Karpas-422 (cell line): ENCODE data around the gene B2M. TPM values are rescaled to one million over a fixed set of nuclear protein-coding genes. Genes with fewer than 3 reads are reported as not detected.
"Not testable (repeated sequence)": the region's sequence is repeated elsewhere in the genome, so short reads cannot be mapped to it uniquely, and the experiment has no call there.

Experiments
- DNase-seq: peaks from one replicate; pipeline ENCODE4 v3.0.0-alpha.2; 2015
- H2AFZ ChIP-seq: fragments of 200-600 bp; sonication (generic); 2 replicates; pipeline ENCODE4 v1.6.1; 2014; ENCODE audit warnings: antibody characterized with exemption, low read length, mixed read lengths
- H3K27ac ChIP-seq: fragments of 200-600 bp; sonication (generic); 2 replicates; pipeline ENCODE4 v1.5.1; 2014; ENCODE audit warnings: mild to moderate bottlenecking, low read length, moderate library complexity
- H3K27me3 ChIP-seq: fragments of 200-600 bp; sonication (generic); 2 replicates; pipeline ENCODE4 v1.6.1; 2014; ENCODE audit warnings: low read length, mixed read lengths
- H3K36me3 ChIP-seq: fragments of 200-600 bp; sonication (generic); 2 replicates; pipeline ENCODE4 v1.6.1; 2014; ENCODE audit warnings: low read length, mixed read lengths; ENCODE audit not compliant: insufficient read depth
- H3K4me1 ChIP-seq: fragments of 200-600 bp; sonication (generic); 2 replicates; pipeline ENCODE4 v1.6.1; 2014; ENCODE audit warnings: mild to moderate bottlenecking, low read length, mixed read lengths
- H3K4me2 ChIP-seq: fragments of 200-600 bp; sonication (generic); 2 replicates; pipeline ENCODE4 v1.6.1; 2014; ENCODE audit warnings: low read length, low read depth, mild to moderate bottlenecking; ENCODE audit not compliant: poor library complexity, severe bottlenecking
- H3K4me3 ChIP-seq: fragments of 200-600 bp; sonication (generic); 2 replicates; pipeline ENCODE4 v1.5.1; 2014; ENCODE audit warnings: mild to moderate bottlenecking, antibody characterized with exemption, low read length, mixed read lengths
- H3K79me2 ChIP-seq: fragments of 200-600 bp; sonication (generic); 2 replicates; pipeline ENCODE4 v1.6.1; 2014; ENCODE audit warnings: mild to moderate bottlenecking, low read length, mixed read lengths
- H3K9ac ChIP-seq: fragments of 200-600 bp; sonication (generic); 2 replicates; pipeline ENCODE4 v1.6.0; 2014; ENCODE audit warnings: low read length
- H3K9me2 ChIP-seq: fragments of 200-600 bp; sonication (generic), shearing (Covaris generic); replicated peaks from 2 replicates; pipeline ENCODE4 v1.6.0; 2014; ENCODE audit warnings: mild to moderate bottlenecking, low read length, moderate library complexity; ENCODE audit not compliant: insufficient read depth
- H3K9me3 ChIP-seq: fragments of 300-700, 200-600 bp; sonication (generic); 2 replicates; pipeline ENCODE4 v1.6.1; 2014; ENCODE audit warnings: low read length, mixed read lengths
- H4K20me1 ChIP-seq: fragments of 200-600 bp; sonication (generic); 2 replicates; pipeline ENCODE4 v1.6.1; 2014; ENCODE audit warnings: mild to moderate bottlenecking, antibody characterized with exemption, low read length, low read depth; ENCODE audit not compliant: insufficient read depth
- total RNA-seq: library from RNA; depleted of rRNA; stranded (reverse); fragments of >200 nt; shearing (Covaris generic); gene quantifications from 2 replicates; pipeline ENCODE4 v1.2.3, GENCODE V29; 2014; ENCODE audit warnings: low replicate concordance

The B2M gene
- total RNA-seq, 1 experiment from 2014 or later: 3,959 TPM

DNA sequence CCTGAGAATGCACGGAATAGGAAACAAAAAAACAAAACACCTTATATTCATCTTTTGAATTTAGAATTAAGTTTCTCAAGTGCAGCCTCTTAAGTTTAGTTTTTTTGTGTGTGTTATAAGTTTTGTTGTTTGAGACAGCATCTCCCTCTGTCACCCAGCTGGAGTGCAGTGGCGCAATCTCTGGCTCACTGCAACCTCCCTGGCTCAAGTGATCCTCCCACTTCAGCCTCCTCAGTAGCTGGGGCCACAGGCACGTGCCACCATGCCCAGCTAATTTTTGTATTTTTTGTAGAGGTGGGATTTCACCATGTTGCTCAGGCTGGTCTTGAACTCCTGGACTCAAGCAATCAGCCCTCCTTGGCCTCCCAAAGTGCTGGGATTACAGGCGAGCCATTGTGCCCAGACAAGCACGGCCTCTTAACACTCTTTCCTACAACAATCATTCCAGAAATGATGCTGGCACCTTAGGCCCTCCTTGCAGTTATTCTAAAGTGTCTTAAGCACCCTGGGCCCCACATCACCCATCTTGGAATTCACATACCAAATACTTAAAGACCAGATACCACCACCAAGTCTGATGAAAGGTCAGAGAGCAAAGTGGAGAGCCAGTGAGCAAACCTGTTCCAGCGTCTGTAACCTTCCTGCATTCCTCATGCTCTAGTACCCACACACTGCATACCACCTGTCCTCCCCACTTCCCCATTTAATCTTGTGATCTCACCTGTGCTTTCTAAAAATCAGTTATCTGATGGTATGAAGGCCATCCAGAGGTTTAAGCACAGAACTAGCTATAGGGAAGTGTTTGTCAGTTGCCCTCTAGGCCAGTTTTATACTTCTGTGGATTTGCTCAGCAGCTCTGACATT lies 41.0 kb upstream of the B2M start:
- Histone ChIP-seq H4K20me1 (no peaks in the 10 kb centered on the region), H3K4me2 (no peak overlapping the region), H3K9me2 (no peaks in the 10 kb centered on the region), H3K9ac (no peak overlapping the region), H3K79me2 (no peaks in the 10 kb centered on the region), H3K36me3 (no peaks in the 10 kb centered on the region), H3K4me1 (peaks cover 12% of the 10 kb centered on the region), H3K4me3 (no peak overlapping the region), H3K27me3 (no peaks in the 10 kb centered on the region), H2AFZ (no peak overlapping the region), H3K27ac (no peak overlapping the region), H3K9me3 (no peaks in the 10 kb centered on the region)
- no peak for DNase-seq

DNA sequence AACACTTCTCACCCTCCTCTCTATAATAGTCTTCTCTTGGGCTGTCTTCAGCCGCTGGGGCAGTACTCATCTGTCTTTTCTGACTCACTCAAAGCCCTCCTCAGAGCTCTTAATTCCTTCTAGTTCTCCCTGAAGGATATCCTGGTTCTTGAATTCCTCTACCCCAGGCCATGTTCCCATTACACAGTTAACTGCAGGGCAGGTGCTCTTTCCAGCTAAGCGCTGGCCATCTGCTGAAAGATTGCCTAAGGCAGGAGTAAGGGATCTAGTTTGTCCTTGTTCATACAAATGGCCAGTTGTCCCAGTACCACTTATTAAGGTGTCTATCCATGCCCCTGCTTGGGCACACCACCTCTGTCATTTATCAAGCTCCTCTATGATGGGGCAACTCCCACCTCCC lies 37.7 kb upstream of the B2M start:
- H3K9me3 ChIP-seq: no peaks in the 10 kb centered on the region
- H3K27ac ChIP-seq: no peak overlapping the region
- DNase-seq: no peak
- H3K27me3 ChIP-seq: no peaks in the 10 kb centered on the region
- H3K4me1 ChIP-seq: no peaks in the 10 kb centered on the region
- H3K9me2 ChIP-seq: no peaks in the 10 kb centered on the region
- H3K79me2 ChIP-seq: no peaks in the 10 kb centered on the region
- no peak overlapping the region for H3K4me3 ChIP-seq
- no peaks in the 10 kb centered on the region for H4K20me1 ChIP-seq
- no peak overlapping the region for H3K4me2 ChIP-seq
- H3K36me3 ChIP-seq: no peaks in the 10 kb centered on the region
- no peak overlapping the region for H3K9ac ChIP-seq
- no peak overlapping the region for H2AFZ ChIP-seq

DNA sequence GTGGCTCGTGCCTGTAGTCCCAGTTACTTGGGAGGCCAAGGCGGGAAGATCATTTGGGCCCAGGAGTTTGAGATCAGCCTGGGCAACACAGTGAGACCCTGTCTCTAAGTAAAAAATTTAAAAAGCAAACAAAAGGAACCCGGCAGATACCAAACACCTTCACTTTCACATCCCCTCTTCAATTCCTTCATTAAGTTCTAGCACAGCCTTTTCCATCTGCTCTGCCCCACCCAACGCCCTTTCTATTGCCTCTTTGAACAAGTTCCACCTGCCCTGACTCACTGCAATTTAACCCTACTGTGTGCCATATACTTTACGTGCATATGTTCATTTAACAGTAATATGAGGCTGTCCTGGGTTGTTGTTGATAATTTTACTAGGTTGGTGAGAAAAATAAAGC lies 35.4 kb upstream of the B2M start:
- H3K27me3 ChIP-seq: no peaks in the 10 kb centered on the region
- no peaks in the 10 kb centered on the region for H3K4me1 ChIP-seq
- H3K4me3 ChIP-seq: no peak overlapping the region
- no peaks in the 10 kb centered on the region for H3K79me2 ChIP-seq
- DNase-seq: no peak
- H3K9ac ChIP-seq: no peak overlapping the region
- H2AFZ ChIP-seq: no peak overlapping the region
- no peaks in the 10 kb centered on the region for H3K36me3 ChIP-seq
- H3K9me3 ChIP-seq: no peaks in the 10 kb centered on the region
- no peaks in the 10 kb centered on the region for H4K20me1 ChIP-seq
- no peaks in the 10 kb centered on the region for H3K9me2 ChIP-seq
- no peak overlapping the region for H3K4me2 ChIP-seq
- H3K27ac ChIP-seq: no peak overlapping the region

DNA sequence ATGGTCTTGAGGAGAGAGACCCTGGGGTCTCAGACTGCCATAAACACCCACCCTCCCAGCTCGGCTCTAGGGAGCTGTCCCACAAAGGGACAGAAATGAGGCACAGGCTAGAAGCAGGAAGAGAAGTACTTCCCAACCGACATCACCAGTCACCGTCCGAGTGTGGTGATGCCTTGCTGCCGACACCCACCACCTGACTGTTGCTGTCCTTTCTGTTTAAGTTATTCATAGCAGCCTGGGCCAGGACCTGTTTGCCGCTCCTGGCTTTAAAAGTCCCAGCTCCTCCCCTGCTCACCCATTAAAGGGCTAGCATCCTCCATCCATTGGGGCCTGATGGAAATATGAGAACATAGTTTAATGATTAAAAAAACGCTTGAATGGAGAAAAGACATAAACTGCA lies 34.6 kb upstream of the B2M start:
- Histone ChIP-seq H3K4me2 (no peak overlapping the region), H2AFZ (no peak overlapping the region), H3K9me3 (no peaks in the 10 kb centered on the region), H3K4me3 (no peak overlapping the region), H3K9me2 (no peaks in the 10 kb centered on the region), H4K20me1 (no peaks in the 10 kb centered on the region), H3K27me3 (no peaks in the 10 kb centered on the region), H3K27ac (no peak overlapping the region), H3K36me3 (no peaks in the 10 kb centered on the region), H3K79me2 (no peaks in the 10 kb centered on the region), H3K4me1 (no peaks in the 10 kb centered on the region), H3K9ac (no peak overlapping the region)
- DNase-seq: no peak

DNA sequence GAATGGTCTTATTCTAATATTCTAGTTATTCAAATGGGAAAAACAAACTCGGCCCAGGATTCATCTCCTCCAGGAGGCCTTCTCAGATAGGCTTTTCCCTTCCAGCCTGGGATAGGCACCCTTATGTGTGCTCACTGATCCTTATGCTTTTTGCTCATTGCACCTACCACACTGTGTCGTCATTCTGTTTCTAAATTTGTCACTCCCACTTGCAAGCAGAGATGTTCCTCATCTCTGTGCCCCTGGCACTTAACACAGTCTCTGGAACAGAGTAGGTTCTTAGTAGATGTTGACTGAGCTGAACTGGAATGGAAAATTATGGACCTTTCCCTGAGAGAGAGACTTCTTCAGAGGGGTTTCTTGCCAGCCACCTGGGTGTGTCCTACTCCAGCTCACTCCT lies 29.1 kb upstream of the B2M start:
- Histone ChIP-seq H3K27ac (no peak overlapping the region), H3K36me3 (no peaks in the 10 kb centered on the region), H3K9me2 (no peaks in the 10 kb centered on the region), H3K4me2 (no peak overlapping the region), H4K20me1 (no peaks in the 10 kb centered on the region), H3K4me3 (no peak overlapping the region), H3K9me3 (no peaks in the 10 kb centered on the region), H3K79me2 (no peaks in the 10 kb centered on the region), H3K9ac (no peak overlapping the region), H3K27me3 (no peaks in the 10 kb centered on the region), H3K4me1 (no peaks in the 10 kb centered on the region), H2AFZ (no peak overlapping the region)
- peak; percentile 37 for DNase-seq

DNA sequence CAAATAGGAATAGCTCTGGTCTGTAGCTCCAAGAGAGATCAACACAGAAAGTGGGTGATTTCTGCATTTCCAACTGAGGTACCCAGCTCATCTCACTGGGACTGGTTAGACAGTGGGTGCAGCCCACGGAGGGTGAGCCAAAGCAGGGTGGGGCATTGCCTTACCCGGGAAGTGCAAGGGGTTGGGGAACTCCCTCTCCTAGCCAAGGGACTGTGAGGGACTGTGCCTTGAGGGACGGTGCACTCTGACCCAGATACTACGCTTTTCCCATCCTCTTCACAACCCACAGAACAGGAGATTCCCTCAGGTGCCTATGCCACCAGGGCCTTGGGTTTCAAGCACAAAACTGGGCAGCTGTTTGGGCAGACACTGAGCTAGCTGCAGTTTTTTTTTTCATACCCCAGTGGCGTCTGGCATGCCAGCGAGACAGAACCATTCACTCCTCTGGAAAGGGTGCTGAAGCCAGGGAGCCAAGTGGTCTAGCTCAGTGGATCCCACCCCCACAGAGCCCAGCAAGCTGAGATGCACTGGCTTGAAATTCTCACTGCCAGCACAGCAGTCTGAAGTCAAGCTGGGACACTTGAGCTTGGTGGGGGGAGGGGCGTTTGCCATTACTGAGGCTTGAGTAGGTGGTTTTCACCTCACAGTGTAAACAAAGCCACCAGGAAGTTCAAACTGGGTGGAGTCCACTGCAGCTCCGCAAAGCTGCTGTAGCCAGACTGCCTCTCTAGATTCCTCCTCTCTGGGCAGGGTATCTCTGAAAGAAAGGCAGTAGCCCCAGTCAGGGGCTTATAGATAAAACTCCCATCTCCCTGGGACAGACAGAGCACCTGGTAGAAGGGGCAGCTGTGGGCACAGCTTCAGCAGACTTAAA lies 28.3 kb upstream of the B2M start:
- not testable (repeated sequence) for H3K27me3 ChIP-seq, H3K9me2 ChIP-seq, H3K9me3 ChIP-seq, DNase-seq, H4K20me1 ChIP-seq, H3K4me1 ChIP-seq, H2AFZ ChIP-seq, H3K36me3 ChIP-seq, H3K27ac ChIP-seq, H3K4me2 ChIP-seq, H3K79me2 ChIP-seq, H3K9ac ChIP-seq, H3K4me3 ChIP-seq

DNA sequence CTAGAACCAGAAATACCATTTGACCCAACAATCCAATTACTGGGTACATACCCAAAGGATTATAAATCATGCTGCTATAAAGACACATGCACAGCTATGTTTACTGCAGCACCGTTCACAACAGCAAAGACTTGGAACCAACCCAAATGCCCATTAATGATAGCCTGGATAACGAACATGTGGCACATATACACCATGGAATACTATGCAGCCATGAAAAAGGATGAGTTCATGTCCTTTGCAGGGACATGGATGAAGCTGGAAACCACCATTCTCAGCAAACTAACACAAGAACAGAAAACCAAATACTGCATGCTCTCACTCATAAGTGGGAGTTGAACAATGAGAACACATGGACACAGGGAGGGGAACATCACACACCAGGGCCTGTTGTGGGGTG lies 22.0 kb upstream of the B2M start:
- H3K4me3 ChIP-seq, H3K9me3 ChIP-seq, H2AFZ ChIP-seq, H3K9ac ChIP-seq, H3K79me2 ChIP-seq, H3K36me3 ChIP-seq, DNase-seq, H3K4me1 ChIP-seq, H3K27ac ChIP-seq, H3K4me2 ChIP-seq, H3K27me3 ChIP-seq, H4K20me1 ChIP-seq, H3K9me2 ChIP-seq: not testable (repeated sequence)

DNA sequence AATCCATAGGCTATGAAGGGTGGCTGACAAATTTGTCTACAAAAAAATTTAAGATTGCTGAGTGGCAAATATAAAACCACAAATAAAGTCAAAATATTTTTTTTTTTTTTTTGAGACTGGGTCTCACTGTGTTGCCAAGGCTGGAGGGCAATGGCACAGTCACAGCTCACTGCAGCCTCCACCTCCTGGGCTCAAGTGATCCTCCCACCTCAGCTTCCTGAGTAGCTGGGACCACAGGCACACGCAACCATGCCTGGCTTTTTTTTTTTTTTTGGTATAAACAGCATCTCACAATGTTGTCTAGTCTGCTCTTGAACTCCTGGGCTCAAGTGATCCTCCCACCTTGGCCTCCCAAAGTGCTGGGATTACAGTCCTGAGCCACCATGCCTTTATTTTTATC lies 21.1 kb upstream of the B2M start:
- not testable (repeated sequence) for H3K4me1 ChIP-seq, H4K20me1 ChIP-seq, H3K4me2 ChIP-seq, DNase-seq, H3K9me2 ChIP-seq, H3K27me3 ChIP-seq, H2AFZ ChIP-seq, H3K36me3 ChIP-seq, H3K4me3 ChIP-seq, H3K79me2 ChIP-seq, H3K9me3 ChIP-seq, H3K27ac ChIP-seq, H3K9ac ChIP-seq
